Neural cell (in vitro differentiated cells): ENCODE data around the gene SLIT3. TPM values are rescaled to one million over a fixed set of nuclear protein-coding genes. Genes with fewer than 3 reads are reported as not detected.

ENCODE experiments used
- H2AFZ ChIP-seq: fragments of 200-600, 300-800 bp; sonication (generic), shearing (Covaris generic); 2 replicates; pipeline ENCODE4 v1.6.0; 2014; ENCODE audit warnings: low read depth, mild to moderate bottlenecking, antibody characterized with exemption, low read length, moderate library complexity
- H3F3A ChIP-seq: fragments of 200-600 bp; shearing (Covaris generic); 2 replicates; pipeline ENCODE4 v1.6.1; 2016; ENCODE audit warnings: mild to moderate bottlenecking, moderate library complexity, mixed read lengths, antibody characterized with exemption, low read length; ENCODE audit not compliant: insufficient read depth, poor library complexity, severe bottlenecking
- H3K27ac ChIP-seq: fragments of 200-600, 300-800 bp; sonication (generic), shearing (Covaris generic); 2 replicates; pipeline ENCODE4 v1.5.1; 2014; ENCODE audit warnings: mild to moderate bottlenecking, low read length, moderate library complexity
- H3K27me3 ChIP-seq: fragments of 300-800, 200-600 bp; sonication (generic), shearing (Covaris generic); 2 replicates; pipeline ENCODE4 v1.6.0; 2014; ENCODE audit warnings: mild to moderate bottlenecking, low read depth, low read length, moderate library complexity; ENCODE audit not compliant: insufficient read depth
- H3K36me3 ChIP-seq: fragments of 300-800, 200-600 bp; sonication (generic), shearing (Covaris generic); 2 replicates; pipeline ENCODE4 v1.5.1; 2014; ENCODE audit warnings: mild to moderate bottlenecking, antibody characterized with exemption, low read length, moderate library complexity; ENCODE audit not compliant: insufficient read depth
- H3K4me2 ChIP-seq: fragments of 300-800, 200-600 bp; sonication (generic), shearing (Covaris generic); 2 replicates; pipeline ENCODE4 v1.6.0; 2014; ENCODE audit warnings: mild to moderate bottlenecking, low read length
- H3K4me3 ChIP-seq: fragments of 300-800, 200-600 bp; sonication (generic), shearing (Covaris generic); 2 replicates; pipeline ENCODE4 v1.5.1; 2014; ENCODE audit warnings: mild to moderate bottlenecking, low read length, moderate library complexity
- H3K79me2 ChIP-seq: fragments of 200-600 bp; shearing (Covaris generic); replicated peaks from 2 replicates; pipeline ENCODE4 v1.6.0; 2014; ENCODE audit warnings: mild to moderate bottlenecking, low read length, moderate library complexity; ENCODE audit not compliant: insufficient read depth
- H3K9ac ChIP-seq: fragments of 300-800, 200-600 bp; sonication (generic), shearing (Covaris generic); 2 replicates; pipeline ENCODE4 v1.6.1; 2016; ENCODE audit warnings: mild to moderate bottlenecking, low read length, mixed read lengths
- H3K9me2 ChIP-seq: fragments of 200-600 bp; shearing (Covaris generic); 2 replicates; pipeline ENCODE4 v1.6.1; 2016; ENCODE audit warnings: mild to moderate bottlenecking, low read length, mixed read lengths; ENCODE audit not compliant: insufficient read depth
- H3K9me3 ChIP-seq: fragments of 200-600, 300-800 bp; sonication (generic), shearing (Covaris generic); 2 replicates; pipeline ENCODE4 v1.6.1; 2016; ENCODE audit warnings: mild to moderate bottlenecking, mixed run types, low read length, moderate library complexity, mixed read lengths
- H4K20me1 ChIP-seq: fragments of 200-600 bp; shearing (Covaris generic); 2 replicates; pipeline ENCODE4 v1.6.1; 2016; ENCODE audit warnings: mild to moderate bottlenecking, mixed run types; ENCODE audit not compliant: insufficient read depth
- EP300 ChIP-seq: fragments of 450-650 bp; conservative IDR thresholded peaks from 2 replicates; pipeline ENCODE4 v1.6.1; 2014; ENCODE audit warnings: antibody characterized with exemption, mild to moderate bottlenecking, moderate library complexity; ENCODE audit not compliant: poor library complexity, severe bottlenecking
- EZH2 ChIP-seq: fragments of 200-600, 300-800 bp; shearing (Covaris generic), sonication (generic); IDR thresholded peaks from 2 replicates; pipeline ENCODE4 v1.6.1; 2014; ENCODE audit warnings: antibody characterized with exemption, low read length, borderline replicate concordance, mild to moderate bottlenecking; ENCODE audit not compliant: insufficient read depth, poor library complexity, severe bottlenecking
- MXI1 ChIP-seq: fragments of 450-650 bp; conservative IDR thresholded peaks from 2 replicates; pipeline ENCODE4 v1.6.1; 2014; ENCODE audit warnings: antibody characterized with exemption, mild to moderate bottlenecking; ENCODE audit not compliant: poor library complexity, severe bottlenecking
- POLR2AphosphoS5 ChIP-seq: IDR thresholded peaks from 2 replicates; pipeline ENCODE4 v1.6.1; 2012
- RAD21 ChIP-seq: fragments of 450-650 bp; conservative IDR thresholded peaks from 2 replicates; pipeline ENCODE4 v1.6.1; 2014; ENCODE audit warnings: antibody characterized with exemption, mild to moderate bottlenecking, moderate library complexity
- SMC3 ChIP-seq: fragments of 450-650 bp; conservative IDR thresholded peaks from 2 replicates; pipeline ENCODE4 v1.6.1; 2014; ENCODE audit warnings: antibody characterized with exemption, mild to moderate bottlenecking, moderate library complexity; ENCODE audit not compliant: poor library complexity
- TAF1 ChIP-seq: IDR thresholded peaks from 2 replicates; pipeline ENCODE4 v1.6.1; 2012; ENCODE audit warnings: low read depth
- polyA plus RNA-seq: library from polyadenylated mRNA; depleted of rRNA; stranded (reverse); fragments of >200 nt; gene quantifications from 2 replicates; pipeline ENCODE4 v1.2.3, GENCODE V29; 2014
- TF ChIP-seq, protein P1 (sequence below): IDR thresholded peaks from 2 replicates; pipeline ENCODE4 v1.6.1; 2012; ENCODE audit warnings: borderline replicate concordance
- TF ChIP-seq, protein P2 (sequence below): fragments of 450-650 bp; IDR thresholded peaks from 2 replicates; pipeline ENCODE4 v1.5.1; 2014; ENCODE audit warnings: antibody characterized with exemption, mild to moderate bottlenecking, moderate library complexity; ENCODE audit not compliant: poor library complexity, severe bottlenecking

SLIT3 gene
- polyA plus RNA-seq, 1 donor from 2014 or later, result 1.2 TPM

DNA sequence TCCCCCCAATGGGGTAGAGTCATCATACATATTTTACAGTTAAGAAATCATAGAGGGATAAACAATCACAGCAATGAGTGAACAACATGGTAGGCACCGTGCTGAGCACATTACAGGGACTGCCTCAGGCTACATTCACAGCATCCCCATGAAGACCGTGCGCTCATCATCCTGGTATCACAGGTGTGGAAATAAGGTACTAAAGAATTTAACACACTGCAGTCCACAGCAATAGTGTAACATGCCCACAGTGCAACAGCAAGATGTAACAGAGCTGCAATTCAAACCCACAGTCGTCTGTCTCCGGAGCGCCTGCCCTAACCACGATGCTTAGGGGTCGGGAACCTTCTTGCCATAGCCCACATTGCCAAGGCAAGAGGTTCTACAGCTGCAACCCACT lies 5.6 kb downstream of the SLIT3 start:
- H2AFZ ChIP-seq, result no peak overlapping the region
- H3K9me2 ChIP-seq, result no peaks in the 10 kb centered on the region
- H3K4me2 ChIP-seq, result no peak overlapping the region
- no peaks in the 10 kb centered on the region for H3K9me3 ChIP-seq
- H3K36me3 ChIP-seq, result no peaks in the 10 kb centered on the region
- no peaks in the 10 kb centered on the region for H4K20me1 ChIP-seq
- no peaks in the 10 kb centered on the region for H3K79me2 ChIP-seq
- TF ChIP-seq MXI1 (no peak), EP300 (no peak), SMC3 (no peak), TAF1 (no peak), RAD21 (no peak), EZH2 (no peak), POLR2AphosphoS5 (no peak)
- TF ChIP-seq, protein P1, sequence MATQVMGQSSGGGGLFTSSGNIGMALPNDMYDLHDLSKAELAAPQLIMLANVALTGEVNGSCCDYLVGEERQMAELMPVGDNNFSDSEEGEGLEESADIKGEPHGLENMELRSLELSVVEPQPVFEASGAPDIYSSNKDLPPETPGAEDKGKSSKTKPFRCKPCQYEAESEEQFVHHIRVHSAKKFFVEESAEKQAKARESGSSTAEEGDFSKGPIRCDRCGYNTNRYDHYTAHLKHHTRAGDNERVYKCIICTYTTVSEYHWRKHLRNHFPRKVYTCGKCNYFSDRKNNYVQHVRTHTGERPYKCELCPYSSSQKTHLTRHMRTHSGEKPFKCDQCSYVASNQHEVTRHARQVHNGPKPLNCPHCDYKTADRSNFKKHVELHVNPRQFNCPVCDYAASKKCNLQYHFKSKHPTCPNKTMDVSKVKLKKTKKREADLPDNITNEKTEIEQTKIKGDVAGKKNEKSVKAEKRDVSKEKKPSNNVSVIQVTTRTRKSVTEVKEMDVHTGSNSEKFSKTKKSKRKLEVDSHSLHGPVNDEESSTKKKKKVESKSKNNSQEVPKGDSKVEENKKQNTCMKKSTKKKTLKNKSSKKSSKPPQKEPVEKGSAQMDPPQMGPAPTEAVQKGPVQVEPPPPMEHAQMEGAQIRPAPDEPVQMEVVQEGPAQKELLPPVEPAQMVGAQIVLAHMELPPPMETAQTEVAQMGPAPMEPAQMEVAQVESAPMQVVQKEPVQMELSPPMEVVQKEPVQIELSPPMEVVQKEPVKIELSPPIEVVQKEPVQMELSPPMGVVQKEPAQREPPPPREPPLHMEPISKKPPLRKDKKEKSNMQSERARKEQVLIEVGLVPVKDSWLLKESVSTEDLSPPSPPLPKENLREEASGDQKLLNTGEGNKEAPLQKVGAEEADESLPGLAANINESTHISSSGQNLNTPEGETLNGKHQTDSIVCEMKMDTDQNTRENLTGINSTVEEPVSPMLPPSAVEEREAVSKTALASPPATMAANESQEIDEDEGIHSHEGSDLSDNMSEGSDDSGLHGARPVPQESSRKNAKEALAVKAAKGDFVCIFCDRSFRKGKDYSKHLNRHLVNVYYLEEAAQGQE, result no peak
- TF ChIP-seq, protein P2, sequence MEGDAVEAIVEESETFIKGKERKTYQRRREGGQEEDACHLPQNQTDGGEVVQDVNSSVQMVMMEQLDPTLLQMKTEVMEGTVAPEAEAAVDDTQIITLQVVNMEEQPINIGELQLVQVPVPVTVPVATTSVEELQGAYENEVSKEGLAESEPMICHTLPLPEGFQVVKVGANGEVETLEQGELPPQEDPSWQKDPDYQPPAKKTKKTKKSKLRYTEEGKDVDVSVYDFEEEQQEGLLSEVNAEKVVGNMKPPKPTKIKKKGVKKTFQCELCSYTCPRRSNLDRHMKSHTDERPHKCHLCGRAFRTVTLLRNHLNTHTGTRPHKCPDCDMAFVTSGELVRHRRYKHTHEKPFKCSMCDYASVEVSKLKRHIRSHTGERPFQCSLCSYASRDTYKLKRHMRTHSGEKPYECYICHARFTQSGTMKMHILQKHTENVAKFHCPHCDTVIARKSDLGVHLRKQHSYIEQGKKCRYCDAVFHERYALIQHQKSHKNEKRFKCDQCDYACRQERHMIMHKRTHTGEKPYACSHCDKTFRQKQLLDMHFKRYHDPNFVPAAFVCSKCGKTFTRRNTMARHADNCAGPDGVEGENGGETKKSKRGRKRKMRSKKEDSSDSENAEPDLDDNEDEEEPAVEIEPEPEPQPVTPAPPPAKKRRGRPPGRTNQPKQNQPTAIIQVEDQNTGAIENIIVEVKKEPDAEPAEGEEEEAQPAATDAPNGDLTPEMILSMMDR, result no peak
- H3F3A ChIP-seq, result no peaks in the 10 kb centered on the region
- H3K9ac ChIP-seq, result no peak overlapping the region
- no peak overlapping the region for H3K27ac ChIP-seq
- no peak overlapping the region for H3K4me3 ChIP-seq
- H3K27me3 ChIP-seq, result peaks cover 27% of the 10 kb centered on the region

GRCh38 chr5:169294621-169295020 lies 6.3 kb downstream of the SLIT3 start:
- H3K36me3 ChIP-seq, result no peaks in the 10 kb centered on the region
- no peak overlapping the region for H2AFZ ChIP-seq
- no peak overlapping the region for H3K9ac ChIP-seq
- no peaks in the 10 kb centered on the region for H3F3A ChIP-seq
- H3K4me2 ChIP-seq, result no peak overlapping the region
- no peaks in the 10 kb centered on the region for H3K79me2 ChIP-seq
- no peaks in the 10 kb centered on the region for H3K9me3 ChIP-seq
- H3K27ac ChIP-seq, result no peak overlapping the region
- no peak for TF ChIP-seq RAD21
- no peak for TF ChIP-seq POLR2AphosphoS5
- peaks cover 20% of the 10 kb centered on the region for H3K27me3 ChIP-seq
- H3K4me3 ChIP-seq, result no peak overlapping the region
- H3K9me2 ChIP-seq, result no peaks in the 10 kb centered on the region
- H4K20me1 ChIP-seq, result no peaks in the 10 kb centered on the region

DNA sequence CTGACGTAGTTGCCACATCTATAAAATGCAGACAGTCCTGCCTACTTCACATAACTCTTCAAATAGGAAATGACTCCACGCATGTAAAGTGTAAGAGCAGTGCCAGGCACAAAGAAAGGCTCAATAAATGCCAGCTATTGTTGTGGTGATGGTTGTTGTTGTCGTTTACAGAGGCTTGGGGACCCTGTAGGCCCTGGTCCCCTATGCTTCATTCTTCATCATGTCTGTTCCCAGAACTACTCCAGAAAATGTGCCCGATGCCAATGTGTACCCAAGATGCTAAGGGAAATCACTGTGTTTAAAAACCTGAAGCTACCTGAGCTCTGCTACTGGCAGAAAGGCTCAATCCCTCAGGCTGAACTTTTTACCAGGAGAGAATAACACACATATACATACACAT lies 9.1 kb downstream of the SLIT3 start:
- H3K9me2 ChIP-seq, result no peaks in the 10 kb centered on the region
- no peaks in the 10 kb centered on the region for H3K36me3 ChIP-seq
- H3K4me2 ChIP-seq, result no peak overlapping the region
- TF ChIP-seq, protein P1, result no peak
- TF ChIP-seq, protein P2, result no peak
- TF ChIP-seq TAF1 (no peak), POLR2AphosphoS5 (no peak), EZH2 (no peak), RAD21 (no peak), MXI1 (no peak)
- H3K9ac ChIP-seq, result no peak overlapping the region
- no peaks in the 10 kb centered on the region for H3K9me3 ChIP-seq
- H3K27ac ChIP-seq, result no peak overlapping the region
- no peaks in the 10 kb centered on the region for H3K79me2 ChIP-seq
- H3K4me3 ChIP-seq, result no peak overlapping the region
- no peak overlapping the region for H2AFZ ChIP-seq
- H3F3A ChIP-seq, result no peaks in the 10 kb centered on the region
- H4K20me1 ChIP-seq, result no peaks in the 10 kb centered on the region
- no peaks in the 10 kb centered on the region for H3K27me3 ChIP-seq
